IMR-90 (cell line): ENCODE data around the gene CCDC12. TPM values are rescaled to one million over a fixed set of nuclear protein-coding genes. Genes with fewer than 3 reads are reported as not detected.

ENCODE experiments used
- ATAC-seq: fragments of 200-7000 bp; cut with Tn5 transposase; 2 replicates; pipeline ENCODE4 v1.9.1; 2020; ENCODE audit warnings: low read depth, mild to moderate bottlenecking, moderate library complexity
- BruUV-seq: library from RNA; stranded (reverse); fragments of 400-500 nt; replicated peaks from 2 replicates; lab custom pipeline; 2021; lab: Mats Ljungman, UMichigan
- CTCF ChIA-PET: fragments of 300-600 bp; formaldehyde crosslinking; extraction: SDS; loops from one replicate; lab custom pipeline; 2021; ENCODE audit warnings: antibody characterized with exemption; lab: Yijun Ruan, JAX
- POLR2A ChIA-PET: fragments of 300-600 bp; sonication (Branson Sonifier 250); formaldehyde crosslinking; loops from one replicate; lab custom pipeline; 2022; ENCODE audit warnings: antibody characterized with exemption; ENCODE audit not compliant: unreplicated experiment; lab: Charles Lee
- DNase-seq: peaks from one replicate; pipeline ENCODE4 v3.0.0; 2013
- H2AFZ ChIP-seq: replicated peaks from 2 replicates; pipeline ENCODE3; 2013; ENCODE audit warnings: low read length, mild to moderate bottlenecking; ENCODE audit not compliant: poor library complexity
- H2AK5ac ChIP-seq: 2 replicates; pipeline ENCODE4 v1.6.1; 2013; ENCODE audit warnings: low read depth, low read length, inconsistent platforms
- H2AK9ac ChIP-seq: replicated peaks from 2 replicates; pipeline ENCODE3; 2013; ENCODE audit warnings: mild to moderate bottlenecking, low read depth, low read length, moderate library complexity; ENCODE audit not compliant: poor library complexity
- H2BK120ac ChIP-seq: 2 replicates; pipeline ENCODE4 v1.6.1; 2013; ENCODE audit warnings: low read depth, low read length, inconsistent platforms
- H2BK15ac ChIP-seq: 3 replicates; pipeline ENCODE4 v1.6.1; 2013; ENCODE audit warnings: low read depth, low read length, inconsistent platforms
- H2BK20ac ChIP-seq: 2 replicates; pipeline ENCODE4 v1.6.1; 2013; ENCODE audit warnings: low read depth, mild to moderate bottlenecking, inconsistent platforms, low read length, moderate library complexity
- H2BK5ac ChIP-seq: 2 replicates; pipeline ENCODE4 v1.6.1; 2013; ENCODE audit warnings: mild to moderate bottlenecking, low read depth, low read length, inconsistent platforms; ENCODE audit not compliant: poor library complexity, severe bottlenecking
- H3K14ac ChIP-seq: replicated peaks from 2 replicates; pipeline ENCODE4 v1.6.1; 2013; ENCODE audit warnings: low read depth, low read length, inconsistent platforms
- H3K18ac ChIP-seq: 2 replicates; pipeline ENCODE4 v1.6.1; 2013; ENCODE audit warnings: low read depth, low read length, control low read depth
- H3K23ac ChIP-seq: 2 replicates; pipeline ENCODE4 v1.6.1; 2013; ENCODE audit warnings: low read depth, low read length, inconsistent platforms
- H3K27ac ChIP-seq: 2 replicates; pipeline ENCODE4 v1.5.1; 2013; ENCODE audit warnings: mild to moderate bottlenecking, control low read depth, low read length; ENCODE audit not compliant: insufficient read depth
- H3K27me3 ChIP-seq: 2 replicates; pipeline ENCODE4 v1.6.1; 2013; ENCODE audit warnings: low read length; ENCODE audit not compliant: control insufficient read depth, insufficient read depth
- H3K36me3 ChIP-seq: 2 replicates; pipeline ENCODE4 v1.6.1; 2013; ENCODE audit warnings: low read length, mixed read lengths; ENCODE audit not compliant: control insufficient read depth, insufficient read depth
- H3K4ac ChIP-seq: 2 replicates; pipeline ENCODE4 v1.6.1; 2013; ENCODE audit warnings: low read depth, low read length, inconsistent platforms
- H3K4me1 ChIP-seq: 2 replicates; pipeline ENCODE4 v1.6.1; 2013; ENCODE audit warnings: low read length, mixed read lengths; ENCODE audit not compliant: control insufficient read depth, insufficient read depth
- H3K4me2 ChIP-seq: 2 replicates; pipeline ENCODE4 v1.6.1; 2013; ENCODE audit warnings: low read depth, mild to moderate bottlenecking, control low read depth, low read length, moderate library complexity
- H3K4me3 ChIP-seq: 2 replicates; pipeline ENCODE4 v1.5.1; 2013; ENCODE audit warnings: low read depth, mild to moderate bottlenecking, control low read depth, low read length, moderate library complexity; ENCODE audit not compliant: insufficient read depth
- H3K56ac ChIP-seq: 2 replicates; pipeline ENCODE4 v1.6.1; 2013; ENCODE audit warnings: low read length, inconsistent platforms; ENCODE audit not compliant: insufficient read depth; ENCODE audit errors: extremely low read depth
- H3K79me1 ChIP-seq, 2 experiments: 2 replicates each; pipeline ENCODE4 v1.6.1; 2013; ENCODE audit warnings: low read length in 2 of 2, inconsistent platforms in 1 of 2, low read depth in 1 of 2
- H3K9ac ChIP-seq: 2 replicates; pipeline ENCODE4 v1.6.1; 2013; ENCODE audit warnings: low read depth, low read length, control low read depth
- H3K9me1 ChIP-seq: 2 replicates; pipeline ENCODE4 v1.6.1; 2013; ENCODE audit warnings: low read length, inconsistent platforms; ENCODE audit not compliant: insufficient read depth
- H3K9me3 ChIP-seq: 2 replicates; pipeline ENCODE4 v1.6.1; 2013; ENCODE audit warnings: low read length; ENCODE audit not compliant: control insufficient read depth, insufficient read depth
- H4K20me1 ChIP-seq: 2 replicates; pipeline ENCODE4 v1.6.1; 2013; ENCODE audit warnings: low read length, inconsistent platforms; ENCODE audit not compliant: insufficient read depth
- H4K5ac ChIP-seq: 2 replicates; pipeline ENCODE4 v1.6.1; 2013; ENCODE audit warnings: mild to moderate bottlenecking, low read depth, low read length, control low read depth
- H4K8ac ChIP-seq, 2 experiments: 2 replicates each; pipeline ENCODE4 v1.6.1; 2013; ENCODE audit warnings: low read depth in 2 of 2, low read length in 2 of 2, control low read depth in 1 of 2, inconsistent platforms in 1 of 2
- H4K91ac ChIP-seq: 2 replicates; pipeline ENCODE4 v1.6.1; 2013; ENCODE audit warnings: low read depth, low read length, inconsistent platforms; ENCODE audit not compliant: insufficient read depth
- BHLHE40 ChIP-seq: fragments of 150-350 bp; IDR thresholded peaks from 2 replicates; pipeline ENCODE4 v1.6.1; 2016; ENCODE audit warnings: mild to moderate bottlenecking, low read depth, low read length
- MXI1 ChIP-seq: IDR thresholded peaks from 2 replicates; pipeline ENCODE4 v1.6.1; 2012; ENCODE audit warnings: low read depth, mild to moderate bottlenecking, low read length, moderate library complexity, borderline replicate concordance
- RCOR1 ChIP-seq: IDR thresholded peaks from 2 replicates; pipeline ENCODE4 v1.6.1; 2012; ENCODE audit warnings: mild to moderate bottlenecking, low read length, improper control_type of control experiment; ENCODE audit not compliant: insufficient replicate concordance
- WGBS, 2 experiments: methylation state at CpG; one replicate each; pipeline versions ENCODE4 v1.1.5 to v1.1.7; 2013; ENCODE audit warnings: missing lambda C conversion rate in 2 of 2; ENCODE audit not compliant: insufficient read length in 1 of 2; ENCODE audit errors: extremely low coverage in 2 of 2; 5-methylcytosine and 5-hydroxymethylcytosine counted together
- dilution Hi-C: fragments of 300-500 bp; cut with HindIII; formaldehyde crosslinking; loops from one replicate; pipeline ENCODE4 v1.14.3; 2018; ENCODE audit warnings: low sequenced_read_pairs; ENCODE audit not compliant: unreplicated experiment
- in situ Hi-C: fragments of 300-500 bp; cut with MboI; formaldehyde crosslinking; loops from 3 replicates; pipeline ENCODE4 v1.14.3; 2019; ENCODE audit warnings: low sequenced_read_pairs, inconsistent platforms, mixed read lengths
- intact Hi-C: fragments of 100-400 bp; cut with micrococcal nuclease; formaldehyde crosslinking; loops from 2 replicates; pipeline ENCODE4 v1.10.0; 2022
- polyA plus RNA-seq, 3 experiments: library from polyadenylated mRNA; depleted of rRNA; stranded (reverse); fragments of >200 nt; gene quantifications; 2 replicates each; pipeline ENCODE4 v1.2.3, GENCODE V29; 2012; ENCODE audit warnings: low replicate concordance in 1 of 3
- total RNA-seq: library from RNA; depleted of rRNA; stranded (reverse); fragments of >200 nt; gene quantifications from 2 replicates; pipeline ENCODE4 v1.2.3, GENCODE V29; 2012

Gene CCDC12
- total and polyA plus RNA-seq, 2 of the 4 experiments (the other 2 are of a cell fraction): 15.2 to 35.1 TPM

DNA sequence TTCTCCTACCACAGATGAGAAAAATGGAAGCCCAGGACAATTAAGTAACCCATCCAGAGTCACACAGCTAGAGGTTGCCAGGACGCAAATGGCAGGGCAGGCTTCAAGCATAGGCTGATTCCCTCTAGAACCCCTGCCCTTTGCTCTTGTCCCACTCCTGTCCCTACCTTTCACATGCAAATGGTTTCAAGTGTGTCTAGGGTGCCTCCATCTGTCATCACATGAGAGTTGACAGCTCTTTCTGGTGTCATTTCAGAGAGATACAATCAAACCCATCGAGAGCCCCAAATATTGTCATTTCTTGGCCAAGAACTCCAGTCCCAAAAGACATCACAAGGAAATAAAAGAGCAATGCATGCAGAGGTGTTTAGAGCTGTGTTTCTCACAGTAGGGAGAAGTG, 23.7 kb downstream of the CCDC12 start:
- Histone ChIP-seq H3K56ac (no peak overlapping the region), H2BK120ac (no peak overlapping the region), H2BK15ac (no peak overlapping the region), H3K79me1 (peaks cover 49 to 91% of the 10 kb centered on the region in 2 experiments), H2AK5ac (no peak overlapping the region), H3K27ac (no peak overlapping the region), H3K4me2 (no peak overlapping the region), H3K4me1 (peaks cover 23% of the 10 kb centered on the region), H4K91ac (no peak overlapping the region), H3K18ac (no peak overlapping the region), H2BK5ac (no peak overlapping the region), H3K23ac (no peak overlapping the region), H3K4me3 (no peak overlapping the region), H3K36me3 (peaks cover 3% of the 10 kb centered on the region; the same call in 1 of the 2 replicates), H4K5ac (no peak overlapping the region), H3K9me1 (peaks cover 46% of the 10 kb centered on the region), H3K9ac (no peak overlapping the region), H4K20me1 (peaks cover 91% of the 10 kb centered on the region), H2AFZ (no peak overlapping the region), H3K14ac (no peak overlapping the region), H3K27me3 (no peaks in the 10 kb centered on the region), H3K4ac (no peak overlapping the region), H4K8ac (no peak overlapping the region), H2BK20ac (no peak overlapping the region), H2AK9ac (no peak overlapping the region), H3K9me3 (no peaks in the 10 kb centered on the region)
- DNase-seq (no peak), ATAC-seq (no peak)
- WGBS, 2 experiments: no CpG with 5 or more reads among the region's 2 CpGs
- dilution Hi-C loops: no loop called here
- BruUV-seq: no TSS peak
- ChIA-PET CTCF (interaction anchor here (0.9 to 1.2 kb wide), 2 partner anchors 17 to 211 kb away, joined by 3 read pairs; partner anchors contain the start of gene SETD2), POLR2A (no interaction called here)
- in situ Hi-C loops: no loop called here
- TF ChIP-seq RCOR1: no peak
- TF ChIP-seq BHLHE40: no peak
- TF ChIP-seq MXI1: no peak
- intact Hi-C loops: no loop called here
